ENCODE measurements around the gene CIT. TPM values are rescaled to one million over a fixed set of nuclear protein-coding genes. Genes with fewer than 3 reads are reported as not detected.
"Not testable (repeated sequence)": the region's sequence is repeated elsewhere in the genome, so short reads cannot be mapped to it uniquely, and the experiment has no call there.

CIT gene
- total RNA-seq, 1 experiment from 2014 or later: 26.6 TPM

- DNase-seq (ENCODE audit: extremely low read depth, low read depth): no peak
Observed at GRCh38 chr12:119744900-119745606, 132.1 kb downstream of the CIT start.

GRCh38 chr12:119742700-119743099, 134.4 kb downstream of the CIT start:
- DNase-seq (ENCODE audit: extremely low read depth, low read depth): no peak

GRCh38 chr12:119740830-119741229, 136.3 kb downstream of the CIT start:
- DNase-seq (ENCODE audit: extremely low read depth, low read depth): no peak

- no peak for DNase-seq (ENCODE audit: extremely low read depth, low read depth)
Observed at GRCh38 chr12:119735079-119735478, 142.0 kb downstream of the CIT start.

GRCh38 chr12:119730381-119730780, 146.7 kb downstream of the CIT start:
- no peak for DNase-seq (ENCODE audit: extremely low read depth, low read depth)

GRCh38 chr12:119729871-119730270, 147.2 kb downstream of the CIT start:
- no peak for DNase-seq (ENCODE audit: extremely low read depth, low read depth)

GRCh38 chr12:119728444-119728745, 148.7 kb downstream of the CIT start:
- no peak for DNase-seq (ENCODE audit: extremely low read depth, low read depth)

- no peak for DNase-seq (ENCODE audit: extremely low read depth, low read depth)
Observed at GRCh38 chr12:119727600-119728443, 149.3 kb downstream of the CIT start.

- DNase-seq (ENCODE audit: extremely low read depth, low read depth): no peak
Observed at GRCh38 chr12:119725523-119725922, 151.6 kb downstream of the CIT start.

- DNase-seq (ENCODE audit: extremely low read depth, low read depth): no peak
Observed at GRCh38 chr12:119721306-119721705, 155.8 kb downstream of the CIT start.

- no peak for DNase-seq (ENCODE audit: extremely low read depth, low read depth)
Observed at GRCh38 chr12:119720349-119720748, 156.8 kb downstream of the CIT start.

GRCh38 chr12:119718141-119718540, 159.0 kb downstream of the CIT start:
- DNase-seq (ENCODE audit: extremely low read depth, low read depth): no peak

- no peak for DNase-seq (ENCODE audit: extremely low read depth, low read depth)
Observed at GRCh38 chr12:119715268-119715620, 161.9 kb downstream of the CIT start.

GRCh38 chr12:119714614-119715267, 162.4 kb downstream of the CIT start:
- DNase-seq (ENCODE audit: extremely low read depth, low read depth): no peak

GRCh38 chr12:119713551-119714031, 163.5 kb downstream of the CIT start:
- no peak for DNase-seq (ENCODE audit: extremely low read depth, low read depth)

- DNase-seq (ENCODE audit: extremely low read depth, low read depth): no peak
Observed at GRCh38 chr12:119712721-119713120, 164.4 kb downstream of the CIT start.

- no peak for DNase-seq (ENCODE audit: extremely low read depth, low read depth)
Observed at GRCh38 chr12:119711693-119712092, 165.4 kb downstream of the CIT start.

- DNase-seq (ENCODE audit: extremely low read depth, low read depth): no peak
Observed at GRCh38 chr12:119710965-119711551, 166.1 kb downstream of the CIT start.

- DNase-seq (ENCODE audit: extremely low read depth, low read depth): no peak
Observed at GRCh38 chr12:119710374-119710964, 166.7 kb downstream of the CIT start.

- not testable (repeated sequence) for DNase-seq (ENCODE audit: extremely low read depth, low read depth)
Observed at GRCh38 chr12:119706427-119706826, 170.7 kb downstream of the CIT start.

GRCh38 chr12:119705182-119705581, 171.9 kb downstream of the CIT start:
- no peak for DNase-seq (ENCODE audit: extremely low read depth, low read depth)
